Measurements from ENCODE around the gene KDM7A. TPM values are rescaled to one million over a fixed set of nuclear protein-coding genes. Genes with fewer than 3 reads are reported as not detected.

The KDM7A gene
- total RNA-seq, 1 experiment from 2014 or later: 6.6 TPM

DNA sequence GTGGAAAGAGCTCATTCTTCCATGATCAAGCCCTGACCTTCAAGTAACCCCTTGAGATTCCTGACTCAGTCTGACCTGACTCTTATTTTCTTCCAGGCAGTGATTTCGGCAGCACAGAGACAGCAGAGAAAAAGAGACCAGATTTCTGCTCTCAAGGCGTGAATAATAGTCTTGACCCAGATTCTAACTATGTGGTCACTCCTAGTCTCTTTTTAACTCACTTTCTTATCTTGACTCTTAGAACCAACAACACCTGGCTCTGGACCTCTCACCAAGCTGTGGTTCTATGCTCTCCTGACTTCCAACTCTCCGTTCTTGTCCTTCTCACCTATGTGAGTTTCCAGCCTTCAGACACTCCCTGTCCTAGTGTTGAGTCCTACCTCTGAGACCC lies 36.9 kb upstream of the KDM7A start:
- Mint-ChIP-seq H3K36me3 (ENCODE audit: insufficient read depth in 1 of 3, low read depth in 3 of 3) (peaks cover 0 to 8% (median 0%) of the 10 kb centered on the region in 3 experiments; a peak in 2 of 7 replicates), H3K9me3 (peaks cover 13 to 20% of the 10 kb centered on the region in 2 experiments; a peak in 4 of 5 replicates), H3K27ac (no peak overlapping the region; a peak in 1 of 7 replicates), H3K27me3 (ENCODE audit: low read depth) (peaks cover 3% of the 10 kb centered on the region; the same call in 1 of the 2 replicates), H3K4me1 (peaks cover 8 to 13% of the 10 kb centered on the region in 2 experiments), H3K4me3 (no peak overlapping the region)
- Histone ChIP-seq H2AFZ (ENCODE audit: low read length) (no peak overlapping the region), H2BK5ac (ENCODE audit: insufficient read length, low read length) (no peak overlapping the region), H4K20me1 (ENCODE audit: control insufficient read depth, insufficient read depth, insufficient read length) (no peaks in the 10 kb centered on the region), H3K79me2 (ENCODE audit: insufficient read depth, low read length) (no peaks in the 10 kb centered on the region), H3K9ac (ENCODE audit: extremely low read depth, insufficient read length, low read length) (no peak overlapping the region), H2BK120ac (ENCODE audit: low read depth, low read length, poor library complexity, severe bottlenecking) (no peak overlapping the region), H2BK15ac (ENCODE audit: low read depth, low read length) (no peak overlapping the region), H3K23me2 (ENCODE audit: insufficient read length, low read depth, low read length, poor library complexity, severe bottlenecking) (no peaks in the 10 kb centered on the region), H3K4ac (ENCODE audit: low read depth, low read length) (no peak overlapping the region), H3K27me3 (ENCODE audit: insufficient read depth, low read length) (no peaks in the 10 kb centered on the region), H2BK12ac (ENCODE audit: insufficient read length, low read depth, low read length) (no peak overlapping the region), H4K91ac (ENCODE audit: insufficient read length, low read depth, low read length) (no peak overlapping the region), H4K8ac (replicated peaks; ENCODE audit: insufficient read length, low read depth, low read length) (no peak overlapping the region), H4K5ac (ENCODE audit: insufficient read length, low read depth, low read length) (no peak overlapping the region), H3K79me1 (ENCODE audit: insufficient read depth, low read depth, low read length, poor library complexity, severe bottlenecking) (no peaks in the 10 kb centered on the region), H3K23ac (ENCODE audit: insufficient read length, low read depth, low read length) (no peak overlapping the region), H2AK5ac (ENCODE audit: insufficient read length, low read length) (no peak overlapping the region), H3K4me2 (ENCODE audit: insufficient read depth, insufficient read length, low read length) (no peak overlapping the region), H2BK20ac (ENCODE audit: low read depth, low read length, poor library complexity, severe bottlenecking) (no peak overlapping the region), H3T11ph (ENCODE audit: low read length) (no peak overlapping the region), H3K18ac (ENCODE audit: insufficient read length, low read depth, low read length) (no peak overlapping the region), H3K14ac (ENCODE audit: insufficient read depth, low read length) (no peak overlapping the region), H3K9me3 (ENCODE audit: control insufficient read depth, low read depth, low read length) (no peaks in the 10 kb centered on the region), H3K27ac (ENCODE audit: insufficient read length, low read depth, low read length) (no peak overlapping the region), H3K4me1 (ENCODE audit: insufficient read depth, low read length) (no peaks in the 10 kb centered on the region), H3K56ac (ENCODE audit: insufficient read length, low read depth, low read length) (no peak overlapping the region)
- TF ChIP-seq, protein P1, sequence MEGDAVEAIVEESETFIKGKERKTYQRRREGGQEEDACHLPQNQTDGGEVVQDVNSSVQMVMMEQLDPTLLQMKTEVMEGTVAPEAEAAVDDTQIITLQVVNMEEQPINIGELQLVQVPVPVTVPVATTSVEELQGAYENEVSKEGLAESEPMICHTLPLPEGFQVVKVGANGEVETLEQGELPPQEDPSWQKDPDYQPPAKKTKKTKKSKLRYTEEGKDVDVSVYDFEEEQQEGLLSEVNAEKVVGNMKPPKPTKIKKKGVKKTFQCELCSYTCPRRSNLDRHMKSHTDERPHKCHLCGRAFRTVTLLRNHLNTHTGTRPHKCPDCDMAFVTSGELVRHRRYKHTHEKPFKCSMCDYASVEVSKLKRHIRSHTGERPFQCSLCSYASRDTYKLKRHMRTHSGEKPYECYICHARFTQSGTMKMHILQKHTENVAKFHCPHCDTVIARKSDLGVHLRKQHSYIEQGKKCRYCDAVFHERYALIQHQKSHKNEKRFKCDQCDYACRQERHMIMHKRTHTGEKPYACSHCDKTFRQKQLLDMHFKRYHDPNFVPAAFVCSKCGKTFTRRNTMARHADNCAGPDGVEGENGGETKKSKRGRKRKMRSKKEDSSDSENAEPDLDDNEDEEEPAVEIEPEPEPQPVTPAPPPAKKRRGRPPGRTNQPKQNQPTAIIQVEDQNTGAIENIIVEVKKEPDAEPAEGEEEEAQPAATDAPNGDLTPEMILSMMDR (conservative IDR thresholded peaks at IDR 0.05): no peak
- DNase-seq: no peak
- no CpG with 5 or more reads among the region's 3 CpGs for WGBS (ENCODE audit: extremely low coverage, insufficient read length, low lambda C conversion rate)

Data from H9 (cell line).